HG03342 (cell line): ENCODE data around the gene UNC5A.

ENCODE experiments used
- ATAC-seq: cut with Tn5 transposase; IDR thresholded peaks from one replicate; pipeline ENCODE4 v1.9.1; 2021; ENCODE audit warnings: mild to moderate bottlenecking, moderate library complexity; ENCODE audit not compliant: unreplicated experiment

UNC5A gene

GRCh38 chr5:176890455-176891330 lies 80.3 kb downstream of the UNC5A start:
- ATAC-seq: no peak

GRCh38 chr5:176891331-176891958 lies 81.1 kb downstream of the UNC5A start:
- ATAC-seq: no peak

- no peak for ATAC-seq
These were observed 82.3 kb downstream of the UNC5A start for GRCh38 chr5:176892663-176893062.

GRCh38 chr5:176894298-176894697 lies 83.9 kb downstream of the UNC5A start:
- ATAC-seq: no peak

- ATAC-seq: no peak
These were observed 85.5 kb downstream of the UNC5A start for GRCh38 chr5:176895831-176896230.

GRCh38 chr5:176897263-176897662 lies 86.9 kb downstream of the UNC5A start:
- ATAC-seq: no peak

GRCh38 chr5:176899296-176899891 lies 89.0 kb downstream of the UNC5A start, which contains the start of gene HK3:
Gene HK3 (minus strand): TSS chr5:176899346. CDS start chr5:176896159, 3,187 bp downstream.
- ATAC-seq: no peak

- ATAC-seq: no peak
These were observed 89.8 kb downstream of the UNC5A start for GRCh38 chr5:176899946-176900779.

- ATAC-seq: no peak
These were observed 90.4 kb downstream of the UNC5A start for GRCh38 chr5:176900780-176901204.

GRCh38 chr5:176901260-176902101 lies 91.1 kb downstream of the UNC5A start:
- peak; percentile 79 for ATAC-seq

- ATAC-seq: no peak
These were observed 91.9 kb downstream of the UNC5A start for GRCh38 chr5:176902102-176902814.

GRCh38 chr5:176902911-176903664 lies 92.7 kb downstream of the UNC5A start:
- ATAC-seq: no peak

GRCh38 chr5:176904276-176904675 lies 93.9 kb downstream of the UNC5A start:
- ATAC-seq: no peak

- no peak for ATAC-seq
These were observed 95.8 kb downstream of the UNC5A start for GRCh38 chr5:176906126-176906525.

GRCh38 chr5:176906796-176907195 lies 96.4 kb downstream of the UNC5A start:
- no peak for ATAC-seq

- ATAC-seq: no peak
These were observed 98.5 kb downstream of the UNC5A start for GRCh38 chr5:176908675-176909368.

GRCh38 chr5:176912115-176912514 lies 101.8 kb downstream of the UNC5A start:
- no peak for ATAC-seq

- ATAC-seq: no peak
These were observed 105.5 kb downstream of the UNC5A start for GRCh38 chr5:176915906-176916305.
